Osteocyte (in vitro differentiated cells): Measurements from ENCODE around the gene BMP7. TPM values are rescaled to one million over a fixed set of nuclear protein-coding genes. Genes with fewer than 3 reads are reported as not detected.

Source experiments
- DNase-seq: peaks from one replicate; pipeline ENCODE4 v3.0.0; 2021; ENCODE audit warnings: mixed read lengths; ENCODE audit not compliant: unreplicated experiment; ENCODE audit errors: extremely low spot score
- H3K27ac Mint-ChIP-seq: one replicate; pipeline ENCODE4 v1.8.0; 2021; ENCODE audit warnings: mild to moderate bottlenecking, mixed read lengths; ENCODE audit not compliant: unreplicated experiment
- H3K27me3 Mint-ChIP-seq: one replicate; pipeline ENCODE4 v1.8.0; 2021; ENCODE audit warnings: mixed read lengths; ENCODE audit not compliant: unreplicated experiment
- H3K36me3 Mint-ChIP-seq: one replicate; pipeline ENCODE4 v1.8.0; 2021; ENCODE audit warnings: mixed read lengths; ENCODE audit not compliant: unreplicated experiment
- H3K4me1 Mint-ChIP-seq: one replicate; pipeline ENCODE4 v1.8.0; 2021; ENCODE audit warnings: mixed read lengths; ENCODE audit not compliant: unreplicated experiment
- H3K4me3 Mint-ChIP-seq: one replicate; pipeline ENCODE4 v1.8.0; 2021; ENCODE audit warnings: mild to moderate bottlenecking, moderate library complexity, mixed read lengths; ENCODE audit not compliant: unreplicated experiment
- H3K9me3 Mint-ChIP-seq: one replicate; pipeline ENCODE4 v1.8.0; 2021; ENCODE audit warnings: mixed read lengths; ENCODE audit not compliant: unreplicated experiment
- total RNA-seq: library from RNA; stranded (reverse); gene quantifications from 2 replicates; pipeline ENCODE4 v1.2.1, GENCODE V29; 2021
- TF ChIP-seq, protein P1 (sequence below): fragments of 200-600 bp; sonication (generic); IDR thresholded peaks from 2 replicates; pipeline ENCODE4 v1.5.0; 2021; ENCODE audit warnings: antibody characterized with exemption, mild to moderate bottlenecking, moderate library complexity

BMP7 gene
- total RNA-seq, 1 donor from 2014 or later: not detected

DNA sequence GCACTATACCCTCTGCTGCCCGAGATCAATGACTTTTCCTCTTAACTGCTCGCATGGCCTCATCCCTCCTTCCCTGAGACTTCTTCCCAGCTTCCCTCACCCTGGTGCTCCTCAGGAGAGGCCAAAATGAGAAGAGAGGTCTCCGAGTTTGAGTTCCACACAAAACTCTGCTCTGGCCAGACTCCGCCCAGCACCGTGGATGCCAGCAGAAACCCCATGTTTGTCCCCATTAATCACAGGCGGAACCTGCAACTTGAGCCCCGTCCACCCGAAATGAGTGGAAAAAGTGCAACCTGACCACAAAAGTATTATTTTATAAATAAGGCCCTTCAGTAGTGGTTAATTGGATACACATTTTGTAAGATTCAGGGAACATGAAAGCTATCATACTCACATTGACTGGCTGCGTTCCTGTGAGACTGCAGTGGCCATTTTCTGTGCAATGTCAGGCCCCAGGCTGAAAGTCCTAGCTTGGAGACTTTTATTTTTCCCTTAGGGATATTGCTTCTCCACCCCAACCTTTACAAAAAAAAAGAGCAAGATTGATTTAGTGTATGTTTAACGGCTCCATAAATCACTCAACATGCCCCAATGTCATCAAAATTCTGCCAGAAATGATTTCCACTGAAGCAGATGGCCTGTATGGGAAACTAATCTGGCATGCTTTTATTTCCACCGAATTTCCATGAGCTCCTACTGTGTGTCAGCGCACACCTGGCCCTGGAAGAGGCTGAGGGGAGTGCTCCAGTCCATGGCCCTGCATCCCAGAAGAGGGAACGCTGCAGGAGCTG, 134.6 kb downstream of the BMP7 start:
- no peaks in the 10 kb centered on the region for H3K36me3 Mint-ChIP-seq
- H3K9me3 Mint-ChIP-seq: no peaks in the 10 kb centered on the region
- no peak overlapping the region for H3K27ac Mint-ChIP-seq
- H3K4me3 Mint-ChIP-seq: no peak overlapping the region
- DNase-seq: no peak
- no peaks in the 10 kb centered on the region for H3K4me1 Mint-ChIP-seq
- TF ChIP-seq, protein P1, sequence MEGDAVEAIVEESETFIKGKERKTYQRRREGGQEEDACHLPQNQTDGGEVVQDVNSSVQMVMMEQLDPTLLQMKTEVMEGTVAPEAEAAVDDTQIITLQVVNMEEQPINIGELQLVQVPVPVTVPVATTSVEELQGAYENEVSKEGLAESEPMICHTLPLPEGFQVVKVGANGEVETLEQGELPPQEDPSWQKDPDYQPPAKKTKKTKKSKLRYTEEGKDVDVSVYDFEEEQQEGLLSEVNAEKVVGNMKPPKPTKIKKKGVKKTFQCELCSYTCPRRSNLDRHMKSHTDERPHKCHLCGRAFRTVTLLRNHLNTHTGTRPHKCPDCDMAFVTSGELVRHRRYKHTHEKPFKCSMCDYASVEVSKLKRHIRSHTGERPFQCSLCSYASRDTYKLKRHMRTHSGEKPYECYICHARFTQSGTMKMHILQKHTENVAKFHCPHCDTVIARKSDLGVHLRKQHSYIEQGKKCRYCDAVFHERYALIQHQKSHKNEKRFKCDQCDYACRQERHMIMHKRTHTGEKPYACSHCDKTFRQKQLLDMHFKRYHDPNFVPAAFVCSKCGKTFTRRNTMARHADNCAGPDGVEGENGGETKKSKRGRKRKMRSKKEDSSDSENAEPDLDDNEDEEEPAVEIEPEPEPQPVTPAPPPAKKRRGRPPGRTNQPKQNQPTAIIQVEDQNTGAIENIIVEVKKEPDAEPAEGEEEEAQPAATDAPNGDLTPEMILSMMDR: no peak
- H3K27me3 Mint-ChIP-seq: peaks cover 46% of the 10 kb centered on the region

DNA sequence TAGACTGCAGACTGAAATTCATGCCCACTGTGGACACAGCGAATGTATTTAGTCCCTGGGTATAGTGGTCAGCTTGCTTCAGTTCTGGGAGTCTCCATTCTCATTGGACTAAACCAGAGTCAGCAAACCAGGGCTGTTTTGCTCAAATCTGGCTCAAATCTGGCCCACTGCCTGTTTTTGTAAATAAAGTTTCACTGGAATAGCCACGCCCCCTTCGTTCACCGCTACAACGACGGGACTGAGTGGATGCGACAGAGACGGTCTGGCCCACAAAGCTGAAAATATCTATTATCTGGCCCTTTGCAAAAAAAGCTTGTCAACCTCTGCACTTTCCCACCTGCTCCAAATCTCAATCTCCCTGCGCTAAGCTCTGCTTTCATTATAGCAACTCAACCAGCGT, 135.4 kb downstream of the BMP7 start:
- DNase-seq: no peak
- Mint-ChIP-seq H3K9me3 (no peaks in the 10 kb centered on the region), H3K4me3 (no peak overlapping the region), H3K27ac (no peak overlapping the region), H3K36me3 (no peaks in the 10 kb centered on the region), H3K27me3 (peaks cover 52% of the 10 kb centered on the region), H3K4me1 (no peaks in the 10 kb centered on the region)
- TF ChIP-seq, protein P1: no peak

DNA sequence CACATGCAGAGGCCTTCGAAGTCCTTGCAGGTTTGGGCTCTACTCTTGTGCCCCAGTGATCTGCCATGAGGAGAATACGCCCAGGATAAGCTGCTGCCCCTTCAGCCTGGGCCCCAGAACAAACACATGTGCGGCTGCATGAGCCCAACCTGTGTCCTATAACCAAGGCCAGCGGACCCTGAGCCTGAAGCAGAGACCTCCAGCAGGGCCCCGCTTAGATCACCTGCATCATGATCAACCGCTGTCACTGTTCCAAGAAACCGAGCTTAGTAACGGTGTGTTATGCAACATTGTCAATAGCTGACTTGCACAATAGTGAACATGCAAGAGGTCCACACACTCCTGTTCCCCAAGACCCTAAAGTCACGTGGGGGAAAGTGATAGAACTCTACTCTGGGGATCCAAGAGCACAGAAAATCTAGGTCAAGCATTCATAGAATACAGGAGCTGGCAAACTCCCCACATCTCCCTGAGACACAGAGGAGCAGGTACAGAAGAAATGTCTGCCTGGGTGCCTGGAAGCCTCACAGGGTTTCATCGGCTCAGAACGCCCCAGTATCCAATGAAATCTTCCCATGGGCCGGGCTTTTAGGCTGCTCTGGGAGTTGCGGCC, 136.2 kb downstream of the BMP7 start:
- TF ChIP-seq, protein P1: no peak
- Mint-ChIP-seq H3K36me3 (no peaks in the 10 kb centered on the region), H3K27ac (no peak overlapping the region), H3K9me3 (no peaks in the 10 kb centered on the region), H3K4me1 (no peaks in the 10 kb centered on the region), H3K4me3 (no peak overlapping the region), H3K27me3 (peaks cover 58% of the 10 kb centered on the region)
- no peak for DNase-seq

DNA sequence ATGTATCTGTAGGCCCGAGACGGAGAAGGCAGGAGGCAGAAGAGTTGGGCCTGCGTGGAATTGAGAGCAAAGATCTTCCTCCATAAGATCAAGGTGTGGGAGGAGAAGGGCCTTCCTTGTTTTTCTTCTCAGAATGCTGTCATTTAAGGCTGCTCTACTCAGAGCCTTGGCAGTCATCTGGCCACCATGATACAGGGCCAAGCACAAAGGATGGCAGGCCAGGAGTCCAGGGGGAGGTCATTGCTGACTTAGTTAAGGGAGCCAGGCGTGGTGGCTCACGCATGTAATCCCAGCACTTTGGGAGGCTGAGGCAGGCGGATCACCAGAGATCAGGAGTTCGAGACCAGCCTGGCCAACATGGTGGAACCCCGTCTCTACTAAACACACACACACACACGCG, 137.1 kb downstream of the BMP7 start:
- no peaks in the 10 kb centered on the region for H3K4me1 Mint-ChIP-seq
- H3K9me3 Mint-ChIP-seq: no peaks in the 10 kb centered on the region
- no peak overlapping the region for H3K4me3 Mint-ChIP-seq
- no peaks in the 10 kb centered on the region for H3K36me3 Mint-ChIP-seq
- TF ChIP-seq, protein P1: no peak
- no peak for DNase-seq
- H3K27me3 Mint-ChIP-seq: peaks cover 59% of the 10 kb centered on the region
- H3K27ac Mint-ChIP-seq: no peak overlapping the region

DNA sequence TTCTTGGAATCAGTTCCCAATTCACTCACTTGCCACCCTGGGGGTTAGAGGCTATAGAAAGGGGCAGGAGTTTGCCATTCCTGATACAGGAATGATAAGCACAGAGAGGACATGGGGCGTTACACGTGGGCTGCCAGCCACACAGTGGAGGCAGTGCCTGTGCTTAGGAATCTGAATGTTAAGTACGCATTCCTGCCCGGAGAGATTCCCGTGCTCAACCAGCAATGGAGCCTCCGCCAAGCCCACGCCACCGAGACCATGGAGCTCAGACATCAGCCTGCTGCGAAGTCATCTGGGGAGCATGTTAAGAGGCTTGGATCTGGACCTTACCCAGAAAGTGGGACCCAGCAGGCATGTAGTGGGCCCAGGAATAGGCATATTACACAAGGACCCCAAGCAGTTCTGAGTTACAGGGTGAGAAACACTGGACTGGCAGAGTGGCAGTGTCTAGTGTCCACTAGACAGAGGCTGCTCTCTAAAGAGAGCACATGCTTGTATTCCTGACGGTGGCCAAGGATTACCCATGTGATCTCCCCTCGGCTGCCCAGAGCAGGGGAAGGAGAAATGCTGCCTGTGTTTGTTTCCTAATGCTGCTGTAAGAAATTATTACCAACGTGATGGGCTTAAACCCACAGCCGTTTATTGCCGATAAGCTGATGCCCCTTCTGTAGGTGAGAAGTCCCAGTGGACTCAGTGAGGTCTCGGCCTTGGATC, 138.2 kb downstream of the BMP7 start:
- Mint-ChIP-seq H3K4me3 (no peak overlapping the region), H3K27ac (no peak overlapping the region), H3K27me3 (peaks cover 56% of the 10 kb centered on the region), H3K4me1 (no peaks in the 10 kb centered on the region), H3K36me3 (no peaks in the 10 kb centered on the region), H3K9me3 (no peaks in the 10 kb centered on the region)
- TF ChIP-seq, protein P1: no peak
- DNase-seq: no peak
